Measurements from ENCODE around the gene TEX13B.
"Not testable (repeated sequence)": the region's sequence is repeated elsewhere in the genome, so short reads cannot be mapped to it uniquely, and the experiment has no call there.

The TEX13B gene

DNA sequence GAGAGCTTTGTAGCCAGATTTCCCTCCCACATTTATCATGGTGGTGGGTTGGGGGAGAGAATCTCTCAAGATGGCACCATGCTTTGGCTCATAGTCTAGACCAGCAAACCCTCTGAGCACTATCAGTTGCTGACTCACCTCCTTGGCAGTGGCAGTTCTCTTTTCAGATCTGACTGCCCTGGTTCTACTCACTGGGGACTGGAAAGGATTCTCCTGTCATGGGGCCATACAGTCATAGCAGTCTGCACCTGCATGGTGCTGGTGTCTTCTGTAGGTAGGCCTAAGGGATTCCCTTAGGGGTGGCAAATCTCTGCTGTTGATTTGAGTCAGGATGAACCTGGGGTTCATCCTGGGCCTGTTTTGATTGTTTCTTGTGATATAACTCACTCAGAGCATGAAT, 2.6 kb downstream of the TEX13B start:
- DNase-seq, result no peak
- TF ChIP-seq GATA1 (IDR thresholded peaks at IDR 0.05; ENCODE audit: low read depth, low read length) (no peak), POLR2A (IDR thresholded peaks at IDR 0.05; ENCODE audit: low read length) (no peak)

- DNase-seq, result peak; percentile 2 to 19
- TF ChIP-seq POLR2A (IDR thresholded peaks at IDR 0.05; ENCODE audit: low read length) (no peak), GATA1 (IDR thresholded peaks at IDR 0.05; ENCODE audit: low read depth, low read length) (no peak)
Observed at GRCh38 chrX:107978707-107979307, 3.4 kb downstream of the TEX13B start.

DNA sequence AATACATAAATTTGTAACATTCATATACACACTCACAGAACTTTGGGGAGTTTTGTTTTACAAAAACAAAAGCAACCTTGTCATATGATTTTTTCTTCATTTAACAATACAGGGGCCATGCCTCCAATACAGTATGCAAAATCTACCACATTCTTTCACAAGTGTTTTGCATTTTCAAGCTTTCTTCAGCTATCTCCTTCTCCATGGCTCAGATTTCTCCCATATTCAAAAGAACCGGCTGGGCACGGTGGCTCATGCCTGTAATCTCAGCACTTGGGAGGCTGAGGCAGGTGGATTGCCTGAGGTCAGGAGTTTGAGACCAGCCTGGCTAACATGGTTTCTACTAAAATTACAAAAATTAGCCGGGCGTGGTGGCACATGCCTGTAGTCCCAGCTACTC, 4.1 kb downstream of the TEX13B start:
- DNase-seq, result no peak
- TF ChIP-seq POLR2A (IDR thresholded peaks at IDR 0.05; ENCODE audit: low read length) (no peak), GATA1 (IDR thresholded peaks at IDR 0.05; ENCODE audit: low read depth, low read length) (no peak)

- no peak for TF ChIP-seq GATA1 (IDR thresholded peaks at IDR 0.05; ENCODE audit: low read depth, low read length)
- TF ChIP-seq POLR2A (IDR thresholded peaks at IDR 0.05; ENCODE audit: low read length), result no peak
- no peak for DNase-seq
Observed at GRCh38 chrX:107971636-107972035, 10.5 kb downstream of the TEX13B start.

DNA sequence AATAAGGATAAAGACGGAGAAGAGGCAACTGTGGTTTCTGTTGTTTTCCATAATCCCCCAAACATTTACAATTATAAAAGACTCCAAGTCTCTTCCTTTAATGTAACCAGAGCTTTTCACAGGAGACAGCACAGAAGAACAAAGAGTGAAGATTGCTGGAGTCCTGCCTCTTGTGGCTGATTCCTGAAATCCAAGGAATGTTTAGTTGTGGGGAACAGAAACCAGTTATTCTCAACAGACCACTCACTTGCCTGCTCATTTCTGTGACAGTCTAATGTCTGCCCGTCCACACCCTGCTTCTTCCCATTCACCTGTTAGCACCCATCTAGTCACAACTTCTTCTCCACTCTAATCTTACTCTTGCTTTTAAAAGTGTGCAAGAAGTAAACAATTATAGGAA, 12.1 kb downstream of the TEX13B start:
- TF ChIP-seq GATA1 (IDR thresholded peaks at IDR 0.05; ENCODE audit: low read depth, low read length), result no peak
- no peak for DNase-seq

GRCh38 chrX:107968623-107969022, 13.5 kb downstream of the TEX13B start:
- DNase-seq, result no peak
- TF ChIP-seq GATA1 (IDR thresholded peaks at IDR 0.05; ENCODE audit: low read depth, low read length) (no peak), POLR2A (IDR thresholded peaks at IDR 0.05; ENCODE audit: low read length) (no peak)

DNA sequence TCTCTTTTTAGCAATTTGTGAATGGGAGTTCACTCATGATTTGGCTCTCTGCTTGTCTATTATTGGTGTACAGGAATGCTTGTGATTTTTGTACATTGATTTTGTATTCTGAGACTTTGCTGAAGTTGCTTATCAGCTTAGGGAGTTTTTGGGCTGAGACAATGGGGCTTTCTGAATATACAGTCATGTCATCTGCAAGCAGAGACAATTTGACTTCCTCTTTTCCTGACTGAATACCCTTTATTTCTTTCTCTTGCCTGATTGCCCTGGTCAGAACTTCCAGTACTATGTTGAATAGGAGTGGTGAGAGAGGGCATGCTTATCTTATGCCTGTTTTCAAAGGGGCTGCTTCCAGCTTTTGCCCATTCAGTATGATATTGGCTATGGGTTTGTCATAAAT, 26.8 kb downstream of the TEX13B start:
- not testable (repeated sequence) for DNase-seq

- no peak for DNase-seq
- TF ChIP-seq POLR2A (IDR thresholded peaks at IDR 0.05; ENCODE audit: low read length) (no peak), GATA1 (IDR thresholded peaks at IDR 0.05; ENCODE audit: low read depth, low read length) (no peak)
Observed at GRCh38 chrX:107940095-107940494, 42.1 kb downstream of the TEX13B start.

- no peak for DNase-seq
- TF ChIP-seq GATA1 (IDR thresholded peaks at IDR 0.05; ENCODE audit: low read depth, low read length), result no peak
- TF ChIP-seq POLR2A (IDR thresholded peaks at IDR 0.05; ENCODE audit: low read length), result no peak
Observed at GRCh38 chrX:107936434-107936730, 45.8 kb downstream of the TEX13B start.

DNA sequence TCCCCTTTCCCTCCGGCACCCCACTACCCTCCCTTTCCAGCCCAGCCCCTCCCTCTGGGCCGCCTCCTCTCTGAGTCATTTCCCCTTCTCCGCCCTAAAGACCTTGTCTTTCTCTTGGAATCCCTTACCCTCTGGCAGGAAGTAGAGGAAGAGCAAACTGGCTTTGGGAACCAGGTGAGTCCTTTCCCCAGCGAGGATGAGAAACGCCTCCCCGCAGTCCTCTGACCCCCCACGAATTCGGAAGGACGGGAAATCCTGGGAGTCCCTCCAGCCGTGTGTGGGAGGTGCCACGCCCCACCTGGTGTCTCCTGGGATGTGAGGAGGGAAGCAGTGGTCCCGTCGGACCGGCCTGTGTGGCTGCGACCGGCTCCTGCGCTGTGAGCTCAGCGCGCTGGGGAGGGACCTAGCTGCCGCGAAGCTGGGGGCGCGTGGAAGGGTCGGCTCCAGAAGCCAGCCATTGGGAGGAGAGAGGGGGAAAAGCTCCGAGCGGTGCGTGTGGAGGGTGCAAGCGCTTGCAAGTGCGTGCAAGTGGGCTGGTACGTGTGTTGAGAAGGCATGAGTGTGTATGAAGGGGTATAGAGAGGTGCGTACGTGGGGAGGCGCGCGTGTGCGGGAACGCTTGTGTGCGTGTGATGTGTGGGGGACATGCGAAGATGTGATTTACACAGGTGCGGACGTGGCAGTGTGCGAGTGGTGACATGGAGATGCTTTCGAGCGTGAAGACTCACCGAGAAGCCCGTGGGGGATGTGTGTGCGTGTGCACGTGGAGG, 46.3 kb downstream of the TEX13B start:
- no peak for DNase-seq
- no peak for TF ChIP-seq GATA1 (IDR thresholded peaks at IDR 0.05; ENCODE audit: low read depth, low read length)
- no peak for TF ChIP-seq POLR2A (IDR thresholded peaks at IDR 0.05; ENCODE audit: low read length)

DNA sequence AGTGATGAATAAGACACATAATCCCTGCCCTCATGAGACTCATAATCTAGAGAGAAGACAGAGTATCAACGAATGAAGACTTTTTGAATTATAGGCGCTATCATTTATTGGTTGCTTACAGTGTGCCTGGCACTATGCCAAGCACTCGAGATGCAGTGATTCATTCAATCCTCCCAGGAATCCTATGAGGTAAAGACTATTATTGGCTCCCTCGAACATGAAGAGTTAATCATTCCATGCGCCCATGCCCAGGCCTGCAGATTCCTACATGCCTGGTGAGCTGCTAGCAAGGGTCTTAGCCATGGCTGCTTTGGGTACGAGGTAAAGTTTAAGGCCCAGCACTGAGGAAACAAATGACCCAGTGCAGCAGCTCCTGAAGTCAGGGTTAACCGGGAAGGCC, 47.0 kb downstream of the TEX13B start:
- no peak for TF ChIP-seq POLR2A (IDR thresholded peaks at IDR 0.05; ENCODE audit: low read length)
- TF ChIP-seq GATA1 (IDR thresholded peaks at IDR 0.05; ENCODE audit: low read depth, low read length), result no peak
- no peak for DNase-seq

GRCh38 chrX:107934262-107934661, 47.9 kb downstream of the TEX13B start:
- no peak for DNase-seq
- no peak for TF ChIP-seq GATA1 (IDR thresholded peaks at IDR 0.05; ENCODE audit: low read depth, low read length)
- no peak for TF ChIP-seq POLR2A (IDR thresholded peaks at IDR 0.05; ENCODE audit: low read length)

Data from erythroblast (primary cell).